Measurements from ENCODE around the gene FBXO42. TPM values are rescaled to one million over a fixed set of nuclear protein-coding genes. Genes with fewer than 3 reads are reported as not detected.
A peak's percentile ranks its signal among the peaks of the same experiment; 100 is the strongest.

FBXO42 gene
- total and polyA plus RNA-seq, 9 of the 15 experiments (the other 6 are each of a cell fraction or from before 2014, with no cell fraction given): 7.2 to 24.8 (median 17.4) TPM

DNA sequence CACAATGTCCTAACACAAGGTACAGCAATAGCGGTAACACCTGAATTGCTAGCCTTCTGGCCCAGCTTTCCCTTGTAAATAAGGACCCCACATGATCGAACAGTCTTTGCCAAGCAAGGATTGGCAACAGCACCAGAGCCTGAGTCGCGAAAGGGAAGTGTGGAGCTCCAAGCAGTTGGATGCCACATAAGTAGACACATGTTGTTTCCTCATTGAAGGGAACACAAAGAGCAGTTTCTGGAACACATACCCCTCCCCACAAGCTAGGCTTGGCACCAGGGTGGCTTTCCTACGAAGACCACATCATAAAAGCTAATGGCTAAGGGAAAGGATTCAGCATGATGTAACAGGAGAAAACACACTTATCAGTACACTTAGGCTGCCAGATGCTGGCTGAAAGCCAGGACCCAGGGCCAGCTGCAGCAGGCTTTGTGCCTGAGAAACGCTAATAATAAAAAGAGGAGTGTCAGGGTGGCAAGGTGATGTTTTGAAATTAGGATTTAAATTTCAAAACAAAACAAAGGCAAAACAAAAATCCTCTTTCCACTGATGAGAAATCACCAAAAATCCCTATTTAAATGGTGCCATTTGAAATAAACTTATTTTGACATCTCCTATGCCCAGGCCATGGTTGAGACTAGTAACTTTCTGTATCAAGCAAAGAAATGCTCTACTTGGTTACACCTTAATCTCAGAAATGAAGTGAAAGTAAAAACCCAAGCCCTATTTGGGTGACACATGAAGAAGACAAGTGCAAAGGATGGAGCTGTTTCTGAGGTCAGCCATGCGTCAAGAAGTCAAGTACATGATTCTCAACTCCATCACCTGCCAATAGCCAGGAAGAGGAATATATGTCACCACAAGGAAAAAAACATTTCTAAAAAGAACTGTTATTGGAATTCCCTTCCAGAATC, 103.4 kb downstream of the FBXO42 start (continued):
- no peak for TF ChIP-seq ZFP30 (CRISPR knock-in tag; IDR thresholded peaks at IDR 0.05; ENCODE audit: borderline replicate concordance)
- TF ChIP-seq ZC3H11A (IDR thresholded peaks at IDR 0.05; ENCODE audit: low read depth, low read length): no peak
- TF ChIP-seq TFE3 (CRISPR knock-in tag; IDR thresholded peaks at IDR 0.05): no peak
- no peak for TF ChIP-seq SETDB1 (IDR thresholded peaks at IDR 0.05; ENCODE audit: low read length)
- no peak for TF ChIP-seq ZNF253 (CRISPR knock-in tag; conservative IDR thresholded peaks at IDR 0.05)
- TF ChIP-seq BHLHE40 (IDR thresholded peaks at IDR 0.05; ENCODE audit: low read length): no peak
- no peak for TF ChIP-seq CTCF (IDR thresholded peaks at IDR 0.05 in 2 of 3, conservative IDR thresholded peaks at IDR 0.05 in 1 of 3; ENCODE audit: insufficient read depth in 2 of 3, low read depth in 1 of 3, low read length in 3 of 3)
- TF ChIP-seq DACH1 (IDR thresholded peaks at IDR 0.05; ENCODE audit: partially characterized antibody): peak; percentile 71
- no peak for TF ChIP-seq ZNF274 (IDR thresholded peaks at IDR 0.05; ENCODE audit: borderline replicate concordance, low read depth, low read length)
- TF ChIP-seq ZNF408 (CRISPR knock-in tag; IDR thresholded peaks at IDR 0.05; ENCODE audit: low read depth): no peak
- 0 out of 2 replicates have a peak, but pooled peaks have one; percentile 20 for TF ChIP-seq E2F3 (CRISPR knock-in tag; IDR thresholded peaks at IDR 0.05)
- no peak for TF ChIP-seq PCBP1 (IDR thresholded peaks at IDR 0.05; ENCODE audit: low read depth, low read length, poor library complexity, severe bottlenecking)
- TF ChIP-seq NFE2L1 (tag; IDR thresholded peaks at IDR 0.05; ENCODE audit: borderline replicate concordance, low read depth): no peak
- peak; percentile 74; the same call in 1 of the 2 replicates for TF ChIP-seq ZKSCAN8 (CRISPR knock-in tag; IDR thresholded peaks at IDR 0.05)
- no peak for TF ChIP-seq SP2 (IDR thresholded peaks at IDR 0.05; ENCODE audit: extremely low read depth, low read depth, low read length, poor library complexity, severe bottlenecking)
- TF ChIP-seq, protein P1, sequence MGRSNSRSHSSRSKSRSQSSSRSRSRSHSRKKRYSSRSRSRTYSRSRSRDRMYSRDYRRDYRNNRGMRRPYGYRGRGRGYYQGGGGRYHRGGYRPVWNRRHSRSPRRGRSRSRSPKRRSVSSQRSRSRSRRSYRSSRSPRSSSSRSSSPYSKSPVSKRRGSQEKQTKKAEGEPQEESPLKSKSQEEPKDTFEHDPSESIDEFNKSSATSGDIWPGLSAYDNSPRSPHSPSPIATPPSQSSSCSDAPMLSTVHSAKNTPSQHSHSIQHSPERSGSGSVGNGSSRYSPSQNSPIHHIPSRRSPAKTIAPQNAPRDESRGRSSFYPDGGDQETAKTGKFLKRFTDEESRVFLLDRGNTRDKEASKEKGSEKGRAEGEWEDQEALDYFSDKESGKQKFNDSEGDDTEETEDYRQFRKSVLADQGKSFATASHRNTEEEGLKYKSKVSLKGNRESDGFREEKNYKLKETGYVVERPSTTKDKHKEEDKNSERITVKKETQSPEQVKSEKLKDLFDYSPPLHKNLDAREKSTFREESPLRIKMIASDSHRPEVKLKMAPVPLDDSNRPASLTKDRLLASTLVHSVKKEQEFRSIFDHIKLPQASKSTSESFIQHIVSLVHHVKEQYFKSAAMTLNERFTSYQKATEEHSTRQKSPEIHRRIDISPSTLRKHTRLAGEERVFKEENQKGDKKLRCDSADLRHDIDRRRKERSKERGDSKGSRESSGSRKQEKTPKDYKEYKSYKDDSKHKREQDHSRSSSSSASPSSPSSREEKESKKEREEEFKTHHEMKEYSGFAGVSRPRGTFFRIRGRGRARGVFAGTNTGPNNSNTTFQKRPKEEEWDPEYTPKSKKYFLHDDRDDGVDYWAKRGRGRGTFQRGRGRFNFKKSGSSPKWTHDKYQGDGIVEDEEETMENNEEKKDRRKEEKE (IDR thresholded peaks at IDR 0.05; ENCODE audit: borderline replicate concordance in 1 of 2, control insufficient read depth in 1 of 2, low read depth in 2 of 2, low read length in 1 of 2): no peak
- TF ChIP-seq ETS2 (tag; IDR thresholded peaks at IDR 0.05; ENCODE audit: borderline replicate concordance, poor library complexity, severe bottlenecking): no peak
- TF ChIP-seq ZNF165 (CRISPR knock-in tag; IDR thresholded peaks at IDR 0.05; ENCODE audit: borderline replicate concordance): peak; percentile 57; the same call in 1 of the 2 replicates
- TF ChIP-seq MCM2 (IDR thresholded peaks at IDR 0.05; ENCODE audit: low read depth): no peak
- TF ChIP-seq ZNF282 (CRISPR knock-in tag; IDR thresholded peaks at IDR 0.05): no peak

All from K562 (cell line).